ENCODE measurements around the gene GLRA2.

GRCh38 chrX:14607446-14607985 lies 78.2 kb downstream of the GLRA2 start:
- TF ChIP-seq POLR2AphosphoS5 (IDR thresholded peaks at IDR 0.05; ENCODE audit: low read depth, low read length) (no peak), POLR2A (IDR thresholded peaks at IDR 0.05; ENCODE audit: low read depth, low read length) (no peak)
